Liver (tissue), 9 donors: ENCODE measurements around the gene PREP. TPM values are rescaled to one million over a fixed set of nuclear protein-coding genes. Genes with fewer than 3 reads are reported as not detected.

Experiments
- DNase-seq: peaks from one replicate; pipeline ENCODE4 v3.0.0-alpha.2; 2017; ENCODE audit warnings: low spot score
- H3K27ac ChIP-seq, 2 donors: one replicate each; pipeline ENCODE4 v1.7.0; 2013; ENCODE audit warnings: inconsistent platforms in 2 of 2, low read length in 2 of 2, control low read depth in 1 of 2, low read depth in 1 of 2, mild to moderate bottlenecking in 1 of 2
- H3K27me3 ChIP-seq, 4 donors: one replicate each; pipeline versions ENCODE4 v1.6.1 to v1.7.0; 2013; ENCODE audit warnings: low read length in 3 of 4, inconsistent platforms in 1 of 4, mild to moderate bottlenecking in 1 of 4, moderate library complexity in 1 of 4; ENCODE audit not compliant: control insufficient read depth in 4 of 4, insufficient read depth in 4 of 4
- H3K36me3 ChIP-seq, 4 donors: one replicate each; pipeline versions ENCODE4 v1.6.1 to v1.7.0; 2013; ENCODE audit warnings: low read length in 3 of 4, mild to moderate bottlenecking in 3 of 4, low read depth in 1 of 4, moderate library complexity in 1 of 4; ENCODE audit not compliant: control insufficient read depth in 4 of 4, insufficient read depth in 3 of 4
- H3K4me1 ChIP-seq, 4 donors: one replicate each; pipeline versions ENCODE4 v1.6.1 to v1.7.0; 2013; ENCODE audit warnings: low read length in 3 of 4, mild to moderate bottlenecking in 3 of 4, moderate library complexity in 1 of 4; ENCODE audit not compliant: control insufficient read depth in 4 of 4, insufficient read depth in 4 of 4
- H3K4me3 ChIP-seq, 3 donors: one replicate each; pipeline versions ENCODE4 v1.6.1 to v1.7.0; 2013; ENCODE audit warnings: low read length in 3 of 3, control low read depth in 1 of 3, low read depth in 1 of 3, mild to moderate bottlenecking in 1 of 3
- H3K9ac ChIP-seq, 2 donors: one replicate each; pipeline ENCODE4 v1.7.0; 2013; ENCODE audit warnings: low read length in 2 of 2, mild to moderate bottlenecking in 2 of 2, moderate library complexity in 2 of 2, control low read depth in 1 of 2, low read depth in 1 of 2
- H3K9me3 ChIP-seq, 4 donors: one replicate each; pipeline versions ENCODE4 v1.6.1 to v1.7.0; 2013; ENCODE audit warnings: low read length in 3 of 4; ENCODE audit not compliant: control insufficient read depth in 4 of 4
- ATF3 ChIP-seq: IDR thresholded peaks from 2 replicates; pipeline ENCODE4 v1.6.1; 2016; ENCODE audit warnings: antibody characterized with exemption
- CTCF ChIP-seq: fragments of 150-350 bp; IDR thresholded peaks from 2 replicates; pipeline ENCODE4 v1.5.1; 2017; ENCODE audit warnings: improper control_type of control experiment, low read depth, low read length; ENCODE audit not compliant: missing input control
- EGR1 ChIP-seq, 2 donors: IDR thresholded peaks; 2 replicates each; pipeline ENCODE4 v1.6.1; 2016 to 2018; ENCODE audit warnings: antibody characterized with exemption in 2 of 2, low read depth in 2 of 2
- FOXA1 ChIP-seq: IDR thresholded peaks from 2 replicates; pipeline ENCODE4 v1.6.1; 2016; ENCODE audit warnings: antibody characterized with exemption
- FOXA2 ChIP-seq: IDR thresholded peaks from 2 replicates; pipeline ENCODE4 v1.6.1; 2016; ENCODE audit warnings: antibody characterized with exemption
- GABPA ChIP-seq, 2 donors: IDR thresholded peaks in 1 of 2; conservative IDR thresholded peaks in 1 of 2; 2 replicates each; pipeline ENCODE4 v1.6.1; 2016; ENCODE audit warnings: antibody characterized with exemption in 2 of 2, mild to moderate bottlenecking in 1 of 2, moderate library complexity in 1 of 2
- HNF4A ChIP-seq, 2 donors: conservative IDR thresholded peaks; 2 replicates each; pipeline ENCODE4 v1.6.1; 2016; ENCODE audit warnings: antibody characterized with exemption in 2 of 2, mild to moderate bottlenecking in 2 of 2
- JUND ChIP-seq, 2 donors: IDR thresholded peaks; 2 replicates each; pipeline ENCODE4 v1.6.1; 2016; ENCODE audit warnings: antibody characterized with exemption in 2 of 2
- MAX ChIP-seq: IDR thresholded peaks from 2 replicates; pipeline ENCODE4 v1.6.1; 2016; ENCODE audit warnings: antibody characterized with exemption
- NR2F2 ChIP-seq: IDR thresholded peaks from 2 replicates; pipeline ENCODE4 v1.6.1; 2016; ENCODE audit warnings: antibody characterized with exemption
- RAD21 ChIP-seq, 2 donors: IDR thresholded peaks; 2 replicates each; pipeline ENCODE4 v1.6.1; 2016; ENCODE audit warnings: antibody characterized with exemption in 2 of 2, mild to moderate bottlenecking in 2 of 2
- REST ChIP-seq: IDR thresholded peaks from 2 replicates; pipeline ENCODE4 v1.6.1; 2016; ENCODE audit warnings: antibody characterized with exemption, mild to moderate bottlenecking
- RXRA ChIP-seq, 2 donors: IDR thresholded peaks; 2 replicates each; pipeline ENCODE4 v1.6.1; 2017 to 2018; ENCODE audit warnings: antibody characterized with exemption in 2 of 2, mild to moderate bottlenecking in 1 of 2
- SP1 ChIP-seq: IDR thresholded peaks from 2 replicates; pipeline ENCODE4 v1.6.1; 2018; ENCODE audit warnings: antibody characterized with exemption, mild to moderate bottlenecking
- YY1 ChIP-seq: IDR thresholded peaks from 2 replicates; pipeline ENCODE4 v1.6.1; 2016; ENCODE audit warnings: antibody characterized with exemption, mild to moderate bottlenecking
- ZBTB33 ChIP-seq: IDR thresholded peaks from 2 replicates; pipeline ENCODE4 v1.6.1; 2016; ENCODE audit warnings: antibody characterized with exemption
- WGBS: extraction: QIAGEN DNeasy Blood & Tissue Kit; methylation state at CpG from one replicate; pipeline ENCODE4 v1.1.7; 2013; 5-methylcytosine and 5-hydroxymethylcytosine counted together
- polyA plus RNA-seq, 2 donors: library from polyadenylated mRNA; stranded (reverse) in 1 of 2; unstranded in 1 of 2; fragments of 200-250 nt in 1 of 2; fragments of >200 nt in 1 of 2; fragmentation: Nextera tagmentation in 1 of 2; extraction: Ambion mirVana in 1 of 2; gene quantifications; one replicate each; pipeline versions ENCODE4 v1.2.1 to v1.2.3, GENCODE V29; 2013 to 2015
- total RNA-seq, 2 donors: library from RNA; depleted of rRNA; stranded (reverse); fragments of >200 nt; gene quantifications; one replicate each; pipeline ENCODE4 v1.2.3, GENCODE V29; 2014
- donor health status: healthy.
- donor health status: healthy.
- donor health status: healthy.
- donor health status: healthy.
- donor health status: healthy.

The PREP gene
- total and polyA plus RNA-seq, 4 donors: 7.3 to 17.7 (median 13.0) TPM

DNA sequence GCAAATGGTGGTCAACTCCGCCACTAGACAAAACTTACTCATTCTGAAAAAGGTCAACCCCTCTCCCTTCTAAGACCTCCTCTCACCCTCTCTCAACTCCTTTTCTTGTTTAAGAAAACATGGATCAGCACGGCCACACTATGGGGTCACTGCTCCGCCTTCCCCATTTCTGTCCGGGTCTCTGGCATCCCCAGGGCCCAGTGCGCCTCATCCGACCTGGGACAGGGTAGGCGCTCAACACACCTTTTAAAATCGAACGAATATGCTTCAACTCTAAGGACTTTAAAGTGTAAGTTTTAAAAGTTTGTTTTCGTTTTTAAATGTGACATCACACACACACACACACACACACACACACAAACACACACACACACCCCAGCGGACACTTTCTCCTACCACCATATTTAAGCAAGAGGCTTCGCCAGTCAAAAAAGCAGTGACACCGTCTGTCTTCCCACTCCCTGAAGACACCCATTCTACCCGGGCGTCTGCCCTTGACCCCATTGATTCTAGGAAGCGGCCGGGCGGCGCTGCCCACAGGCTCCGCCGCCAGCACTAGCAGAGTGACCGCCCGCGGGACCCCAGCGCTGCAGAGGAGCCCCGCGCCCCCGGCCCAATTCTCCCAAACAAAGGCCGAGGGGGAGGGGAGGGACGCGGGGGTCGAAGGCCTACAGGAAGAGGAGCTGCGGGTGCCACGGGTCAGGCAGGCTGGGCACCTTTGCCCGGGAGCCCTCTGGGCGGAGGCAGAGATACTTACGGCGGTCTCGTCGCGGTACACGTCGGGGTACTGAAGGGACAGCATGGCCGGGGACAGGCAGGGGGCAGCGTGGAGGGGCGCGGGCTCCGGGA lies 568 bp downstream of the PREP start:
- Histone ChIP-seq H3K27me3 (no peaks in the 10 kb centered on the region), H3K27ac (peak overlapping the region; percentile 76), H3K36me3 (no peaks in the 10 kb centered on the region), H3K9ac (peak overlapping the region; percentile 55 to 62), H3K9me3 (no peaks in the 10 kb centered on the region), H3K4me3 (peak overlapping the region; percentile 65 to 97 (median 86)), H3K4me1 (peaks cover 3 to 16% (median 10%) of the 10 kb centered on the region in 4 donors)
- 4% methylated on average over 48 of the region's 48 CpGs for WGBS
- no peak for DNase-seq
- TF ChIP-seq FOXA1: no peak
- no peak for TF ChIP-seq HNF4A (conservative IDR thresholded peaks at IDR 0.05)
- TF ChIP-seq NR2F2: no peak
- no peak for TF ChIP-seq GABPA (IDR thresholded peaks at IDR 0.05 in 1 of 2, conservative IDR thresholded peaks at IDR 0.05 in 1 of 2)
- no peak for TF ChIP-seq ATF3
- TF ChIP-seq JUND (IDR thresholded peaks at IDR 0.05): no peak
- no peak for TF ChIP-seq SP1
- peak; percentile 87 for TF ChIP-seq REST

- H3K36me3 ChIP-seq: peaks cover 0 to 3% (median under 1%) of the 10 kb centered on the region in 4 donors
- peak overlapping the region; percentile 41 to 97 (median 65) for H3K4me3 ChIP-seq
- TF ChIP-seq SP1 (no peak), FOXA1 (no peak), RAD21 (IDR thresholded peaks at IDR 0.05) (no peak), RXRA (IDR thresholded peaks at IDR 0.05) (no peak), MAX (peak; percentile 22), CTCF (no peak), JUND (IDR thresholded peaks at IDR 0.05) (no peak), YY1 (no peak), GABPA (IDR thresholded peaks at IDR 0.05 in 1 of 2, conservative IDR thresholded peaks at IDR 0.05 in 1 of 2) (no peak), ZBTB33 (no peak), EGR1 (IDR thresholded peaks at IDR 0.05; ENCODE audit: low read depth in 2 of 2) (no peak), FOXA2 (peak; percentile 16)
- no peak overlapping the region for H3K27ac ChIP-seq
- peaks cover 3 to 16% (median 10%) of the 10 kb centered on the region in 4 donors for H3K4me1 ChIP-seq
- DNase-seq: no peak
- H3K27me3 ChIP-seq: no peaks in the 10 kb centered on the region
- H3K9ac ChIP-seq: no peak overlapping the region
- WGBS: 37% methylated on average over 8 of the region's 8 CpGs
- H3K9me3 ChIP-seq: no peaks in the 10 kb centered on the region
Observed at GRCh38 chr6:105401247-105402089, 1.4 kb downstream of the PREP start.
